Mononuclear cell (primary cell): Measurements from ENCODE around the gene PPIL3. TPM values are rescaled to one million over a fixed set of nuclear protein-coding genes. Genes with fewer than 3 reads are reported as not detected.
A peak's percentile ranks its signal among the peaks of the same experiment; 100 is the strongest.

Experiments used
- H3K27me3 ChIP-seq: 2 replicates; pipeline ENCODE4 v1.6.0; 2011; ENCODE audit warnings: low read length, control low read depth; ENCODE audit not compliant: insufficient read depth
- H3K4me1 ChIP-seq: 2 replicates; pipeline ENCODE4 v1.5.1; 2011; ENCODE audit warnings: mild to moderate bottlenecking, low read length, control low read depth; ENCODE audit not compliant: insufficient read depth
- H3K4me3 ChIP-seq: 2 replicates; pipeline ENCODE4 v1.5.1; 2011; ENCODE audit warnings: mild to moderate bottlenecking, low read length, moderate library complexity
- H3K9me3 ChIP-seq: 2 replicates; pipeline ENCODE4 v1.5.1; 2011; ENCODE audit warnings: low read depth, mild to moderate bottlenecking, control low read depth, low read length
- total RNA-seq: library from RNA; depleted of rRNA; stranded (reverse); fragments of >200 nt; gene quantifications from one replicate; pipeline ENCODE4 v1.2.3, GENCODE V29; 2012

The PPIL3 gene
- total RNA-seq, 1 donor: 25.9 TPM

- no peak overlapping the region for H3K4me3 ChIP-seq
- no peaks in the 10 kb centered on the region for H3K27me3 ChIP-seq
- H3K9me3 ChIP-seq: no peaks in the 10 kb centered on the region
- peaks cover 12% of the 10 kb centered on the region for H3K4me1 ChIP-seq
Observed at GRCh38 chr2:200871151-200871550, 17.7 kb downstream of the PPIL3 start.

- no peaks in the 10 kb centered on the region for H3K9me3 ChIP-seq
- H3K4me1 ChIP-seq: peaks cover 26% of the 10 kb centered on the region
Observed at GRCh38 chr2:200869014-200869413, 19.9 kb downstream of the PPIL3 start.

GRCh38 chr2:200864176-200865034, 24.5 kb downstream of the PPIL3 start, which contains the start of gene CLK1:
Gene CLK1, minus strand, starts transcription at chr2:200864658. Its CDS starts 2,796 bp downstream, at chr2:200861862.
- Histone ChIP-seq H3K4me3 (peak within 1 kb of the TSS; percentile 100), H3K4me1 (peaks cover 43% of the 10 kb centered on the region), H3K9me3 (no peaks in the 10 kb centered on the region), H3K27me3 (no peaks in the 10 kb centered on the region)

More at GRCh38 chr2:200869014-200869413, 19.9 kb downstream of the PPIL3 start:
- Histone ChIP-seq H3K4me3 (no peak overlapping the region), H3K27me3 (no peaks in the 10 kb centered on the region)

GRCh38 chr2:200863782-200864175, 25.1 kb downstream of the PPIL3 start:
- H3K9me3 ChIP-seq: no peaks in the 10 kb centered on the region
- H3K27me3 ChIP-seq: no peaks in the 10 kb centered on the region
- peak overlapping the region; percentile 100 for H3K4me3 ChIP-seq
- H3K4me1 ChIP-seq: peaks cover 47% of the 10 kb centered on the region

GRCh38 chr2:200862532-200863000, 26.3 kb downstream of the PPIL3 start:
- H3K9me3 ChIP-seq: no peaks in the 10 kb centered on the region
- H3K27me3 ChIP-seq: no peaks in the 10 kb centered on the region
- H3K4me3 ChIP-seq: peak overlapping the region; percentile 100
- H3K4me1 ChIP-seq: peaks cover 54% of the 10 kb centered on the region

- Histone ChIP-seq H3K9me3 (no peaks in the 10 kb centered on the region), H3K4me3 (peak overlapping the region; percentile 100), H3K27me3 (no peaks in the 10 kb centered on the region), H3K4me1 (peaks cover 47% of the 10 kb centered on the region)
Observed at GRCh38 chr2:200861617-200862155, 27.2 kb downstream of the PPIL3 start.

GRCh38 chr2:200860092-200860795, 28.6 kb downstream of the PPIL3 start:
- H3K4me1 ChIP-seq: peaks cover 33% of the 10 kb centered on the region
- no peaks in the 10 kb centered on the region for H3K27me3 ChIP-seq
- H3K4me3 ChIP-seq: no peak overlapping the region
- no peaks in the 10 kb centered on the region for H3K9me3 ChIP-seq

- H3K27me3 ChIP-seq: no peaks in the 10 kb centered on the region
- no peaks in the 10 kb centered on the region for H3K9me3 ChIP-seq
- peaks cover 24% of the 10 kb centered on the region for H3K4me1 ChIP-seq
- no peak overlapping the region for H3K4me3 ChIP-seq
Observed at GRCh38 chr2:200856806-200857205, 32.1 kb downstream of the PPIL3 start.

- H3K27me3 ChIP-seq: no peaks in the 10 kb centered on the region
- H3K9me3 ChIP-seq: no peaks in the 10 kb centered on the region
- no peaks in the 10 kb centered on the region for H3K4me1 ChIP-seq
- no peak overlapping the region for H3K4me3 ChIP-seq
Observed at GRCh38 chr2:200852605-200853004, 36.3 kb downstream of the PPIL3 start.

GRCh38 chr2:200851398-200852248, 37.3 kb downstream of the PPIL3 start:
- Histone ChIP-seq H3K27me3 (no peaks in the 10 kb centered on the region), H3K4me3 (no peak overlapping the region), H3K4me1 (no peaks in the 10 kb centered on the region), H3K9me3 (no peaks in the 10 kb centered on the region)

GRCh38 chr2:200850512-200851256, 38.2 kb downstream of the PPIL3 start:
- Histone ChIP-seq H3K27me3 (no peaks in the 10 kb centered on the region), H3K9me3 (no peaks in the 10 kb centered on the region), H3K4me3 (no peak overlapping the region), H3K4me1 (no peaks in the 10 kb centered on the region)

- Histone ChIP-seq H3K4me3 (no peak overlapping the region), H3K27me3 (no peaks in the 10 kb centered on the region), H3K9me3 (no peaks in the 10 kb centered on the region), H3K4me1 (no peaks in the 10 kb centered on the region)
Observed at GRCh38 chr2:200847939-200848338, 40.9 kb downstream of the PPIL3 start.

GRCh38 chr2:200847269-200847668, 41.6 kb downstream of the PPIL3 start:
- Histone ChIP-seq H3K4me3 (no peak overlapping the region), H3K9me3 (no peaks in the 10 kb centered on the region)

More at GRCh38 chr2:200847269-200847668, 41.6 kb downstream of the PPIL3 start:
- H3K4me1 ChIP-seq: no peaks in the 10 kb centered on the region
- no peaks in the 10 kb centered on the region for H3K27me3 ChIP-seq
